Smooth muscle cell (in vitro differentiated cells): Measurements from ENCODE around the gene PLCB1. TPM values are rescaled to one million over a fixed set of nuclear protein-coding genes. Genes with fewer than 3 reads are reported as not detected.

Experiments
- DNase-seq: peaks from one replicate; lab custom pipeline; 2025; ENCODE audit not compliant: unreplicated experiment; lab: John Stamatoyannopoulos, UW
- H2AFZ ChIP-seq: fragments of 200-600 bp; sonication (generic); 2 replicates; pipeline ENCODE4 v1.6.0; 2016; ENCODE audit warnings: antibody characterized with exemption, low read depth, mild to moderate bottlenecking
- H3F3A ChIP-seq: fragments of 200-600 bp; sonication (generic); 2 replicates; pipeline ENCODE4 v1.6.0; 2017; ENCODE audit warnings: antibody characterized with exemption, low read depth
- H3K27ac ChIP-seq: fragments of 200-600 bp; sonication (generic); 2 replicates; pipeline ENCODE4 v1.5.1; 2016; ENCODE audit warnings: low read depth, mild to moderate bottlenecking
- H3K27me3 ChIP-seq: fragments of 200-600 bp; sonication (generic); 2 replicates; pipeline ENCODE4 v1.6.1; 2016; ENCODE audit warnings: low read depth, mild to moderate bottlenecking
- H3K36me3 ChIP-seq: fragments of 200-600 bp; sonication (generic); 2 replicates; pipeline ENCODE4 v1.5.1; 2016; ENCODE audit warnings: low read depth
- H3K4me1 ChIP-seq: fragments of 200-600 bp; sonication (generic); 2 replicates; pipeline ENCODE4 v1.5.1; 2016; ENCODE audit warnings: low read depth
- H3K4me2 ChIP-seq: fragments of 200-600 bp; sonication (generic); 2 replicates; pipeline ENCODE4 v1.6.0; 2016; ENCODE audit warnings: mild to moderate bottlenecking
- H3K4me3 ChIP-seq: fragments of 200-600 bp; sonication (generic); 2 replicates; pipeline ENCODE4 v1.5.1; 2016; ENCODE audit warnings: mild to moderate bottlenecking
- H3K79me2 ChIP-seq: fragments of 200-600 bp; sonication (generic); 2 replicates; pipeline ENCODE4 v1.6.0; 2016; ENCODE audit warnings: low read depth, mild to moderate bottlenecking
- H3K9ac ChIP-seq: fragments of 200-600 bp; sonication (generic); 2 replicates; pipeline ENCODE4 v1.6.0; 2016; ENCODE audit warnings: low read depth
- H3K9me3 ChIP-seq: fragments of 200-600 bp; sonication (generic); replicated peaks from 2 replicates; pipeline ENCODE4 v1.5.1; 2016; ENCODE audit warnings: low read depth
- H4K20me1 ChIP-seq: fragments of 200-600 bp; sonication (generic); 2 replicates; pipeline ENCODE4 v1.6.0; 2016; ENCODE audit warnings: low read depth
- WGBS: methylation state at CpG from one replicate; pipeline ENCODE4 v1.1.7; 2016; ENCODE audit warnings: low lambda C conversion rate; 5-methylcytosine and 5-hydroxymethylcytosine counted together
- polyA plus RNA-seq: library from polyadenylated mRNA; unstranded; fragments of >200 nt; fragmentation: Nextera tagmentation; extraction: Ambion mirVana; gene quantifications from 2 replicates; pipeline ENCODE4 v1.2.1, GENCODE V29; 2016
- total RNA-seq: library from RNA; depleted of rRNA; stranded (reverse); fragments of >200 nt; gene quantifications from 2 replicates; pipeline ENCODE4 v1.2.3, GENCODE V29; 2014
- TF ChIP-seq, protein P1 (sequence below): fragments of 200-600 bp; sonication (generic); IDR thresholded peaks from 2 replicates; pipeline ENCODE4 v1.5.1; 2017; ENCODE audit warnings: borderline replicate concordance, mild to moderate bottlenecking, antibody characterized with exemption; ENCODE audit not compliant: insufficient read depth, poor library complexity, severe bottlenecking

The PLCB1 gene
- total and polyA plus RNA-seq, 2 experiments from 2014 or later, result 4.7 to 25.3 TPM

DNA sequence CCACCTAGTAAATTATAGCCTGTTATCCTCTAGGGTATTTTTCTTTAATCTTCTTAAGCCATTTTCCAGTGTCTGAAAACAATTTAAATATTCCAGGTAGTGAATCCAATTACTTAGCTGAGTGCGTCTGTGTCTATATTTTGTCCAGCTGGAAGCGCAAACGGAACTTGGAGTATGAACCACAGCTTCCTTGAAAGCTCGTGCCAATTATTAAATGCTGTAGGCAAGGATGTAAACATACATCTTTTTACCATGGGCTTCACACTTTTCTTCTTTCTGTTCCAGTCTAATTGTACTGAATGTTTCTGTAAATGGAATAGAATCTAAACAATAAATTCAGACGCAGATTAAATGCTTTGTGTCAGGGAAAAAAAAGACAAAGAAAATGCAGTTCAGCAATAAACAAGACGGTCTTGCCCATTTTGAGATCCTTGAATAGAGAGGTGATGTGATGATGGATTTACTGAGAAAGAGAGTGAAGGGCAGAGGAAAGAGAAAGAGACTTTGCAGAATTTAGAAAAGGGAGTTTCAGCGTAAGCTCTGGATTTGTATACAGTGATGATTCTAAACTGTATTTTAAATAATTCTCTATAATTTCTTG lies 1.9 kb downstream of the PLCB1 start:
- Histone ChIP-seq H4K20me1 (no peaks in the 10 kb centered on the region), H3K9me3 (no peaks in the 10 kb centered on the region), H3K4me2 (peak overlapping the region; percentile 88), H3K27me3 (peaks cover 25% of the 10 kb centered on the region), H3K79me2 (peaks cover 8% of the 10 kb centered on the region), H3K36me3 (no peaks in the 10 kb centered on the region), H3K4me3 (peak overlapping the region; percentile 25), H3F3A (peaks cover 5% of the 10 kb centered on the region), H2AFZ (no peak overlapping the region), H3K9ac (no peak overlapping the region), H3K27ac (no peak overlapping the region), H3K4me1 (peaks cover 5% of the 10 kb centered on the region)
- TF ChIP-seq, protein P1, sequence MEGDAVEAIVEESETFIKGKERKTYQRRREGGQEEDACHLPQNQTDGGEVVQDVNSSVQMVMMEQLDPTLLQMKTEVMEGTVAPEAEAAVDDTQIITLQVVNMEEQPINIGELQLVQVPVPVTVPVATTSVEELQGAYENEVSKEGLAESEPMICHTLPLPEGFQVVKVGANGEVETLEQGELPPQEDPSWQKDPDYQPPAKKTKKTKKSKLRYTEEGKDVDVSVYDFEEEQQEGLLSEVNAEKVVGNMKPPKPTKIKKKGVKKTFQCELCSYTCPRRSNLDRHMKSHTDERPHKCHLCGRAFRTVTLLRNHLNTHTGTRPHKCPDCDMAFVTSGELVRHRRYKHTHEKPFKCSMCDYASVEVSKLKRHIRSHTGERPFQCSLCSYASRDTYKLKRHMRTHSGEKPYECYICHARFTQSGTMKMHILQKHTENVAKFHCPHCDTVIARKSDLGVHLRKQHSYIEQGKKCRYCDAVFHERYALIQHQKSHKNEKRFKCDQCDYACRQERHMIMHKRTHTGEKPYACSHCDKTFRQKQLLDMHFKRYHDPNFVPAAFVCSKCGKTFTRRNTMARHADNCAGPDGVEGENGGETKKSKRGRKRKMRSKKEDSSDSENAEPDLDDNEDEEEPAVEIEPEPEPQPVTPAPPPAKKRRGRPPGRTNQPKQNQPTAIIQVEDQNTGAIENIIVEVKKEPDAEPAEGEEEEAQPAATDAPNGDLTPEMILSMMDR, result no peak
- 81% methylated on average over 7 of the region's 7 CpGs for WGBS
- DNase-seq, result no peak

DNA sequence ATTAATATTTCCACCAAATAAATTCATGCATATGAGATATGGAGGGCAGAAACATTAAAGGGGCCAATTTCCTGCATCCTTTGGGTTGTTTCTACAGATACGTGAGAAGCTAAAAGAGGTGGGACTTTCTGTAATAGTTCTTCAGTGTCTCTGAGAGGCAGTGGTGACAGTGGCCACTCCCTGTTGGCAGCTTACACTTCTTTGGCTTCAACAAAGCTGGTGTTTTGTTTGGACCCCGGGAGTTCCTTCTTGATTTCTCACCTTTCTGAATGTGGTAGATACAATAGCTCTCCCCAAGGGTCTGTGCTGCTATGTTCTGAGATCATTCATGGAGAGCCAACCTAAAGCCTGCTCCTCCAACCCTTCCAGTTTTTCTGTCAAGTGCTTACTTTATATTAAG lies 7.8 kb downstream of the PLCB1 start:
- H3K9ac ChIP-seq, result no peak overlapping the region
- no peak overlapping the region for H3K4me2 ChIP-seq
- WGBS, result 73% methylated on average over 2 of the region's 2 CpGs
- peaks cover 4% of the 10 kb centered on the region for H3K27me3 ChIP-seq
- no peaks in the 10 kb centered on the region for H3F3A ChIP-seq
- no peaks in the 10 kb centered on the region for H3K4me1 ChIP-seq
- no peak overlapping the region for H2AFZ ChIP-seq
- TF ChIP-seq, protein P1, result no peak
- H3K27ac ChIP-seq, result no peak overlapping the region
- H3K79me2 ChIP-seq, result peaks cover 12% of the 10 kb centered on the region
- no peak for DNase-seq
- no peak overlapping the region for H3K4me3 ChIP-seq
- no peaks in the 10 kb centered on the region for H3K9me3 ChIP-seq
- H4K20me1 ChIP-seq, result no peaks in the 10 kb centered on the region
- H3K36me3 ChIP-seq, result no peaks in the 10 kb centered on the region

DNA sequence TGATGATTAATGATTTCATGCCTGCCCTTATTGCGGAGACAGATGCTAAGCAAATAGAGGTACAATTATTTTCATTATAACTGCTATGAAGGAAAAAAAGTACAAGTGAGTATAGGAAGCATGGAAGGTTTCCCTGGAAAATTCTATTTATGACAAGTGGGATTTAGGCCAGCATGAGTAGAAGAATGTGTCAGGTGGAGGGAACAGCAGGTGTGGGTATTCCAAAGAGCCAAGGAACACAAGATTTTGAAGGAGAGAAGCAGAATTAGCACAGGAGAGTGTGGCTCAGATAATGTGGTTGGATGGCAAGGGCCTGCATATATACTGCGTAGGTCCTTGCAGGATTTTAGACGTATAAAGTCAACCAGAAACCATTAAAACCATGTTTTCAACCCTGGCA lies 11.4 kb downstream of the PLCB1 start:
- H3K79me2 ChIP-seq, result peaks cover 4% of the 10 kb centered on the region
- TF ChIP-seq, protein P1, result no peak
- H3K4me1 ChIP-seq, result no peaks in the 10 kb centered on the region

More for the DNA sequence above, 11.4 kb downstream of the PLCB1 start:
- Histone ChIP-seq H2AFZ (no peak overlapping the region), H3K4me2 (no peak overlapping the region), H3K27ac (no peak overlapping the region), H4K20me1 (no peaks in the 10 kb centered on the region), H3F3A (no peaks in the 10 kb centered on the region), H3K9ac (no peak overlapping the region), H3K36me3 (no peaks in the 10 kb centered on the region), H3K9me3 (no peaks in the 10 kb centered on the region), H3K27me3 (no peaks in the 10 kb centered on the region), H3K4me3 (no peak overlapping the region)
- WGBS, result 96% methylated on average over 3 of the region's 3 CpGs
- no peak for DNase-seq
